GM18873 (cell line): Measurements from ENCODE around the gene RASSF4.
A peak's percentile ranks its signal among the peaks of the same experiment; 100 is the strongest.

Experiments
- ATAC-seq: cut with Tn5 transposase; IDR thresholded peaks from one replicate; pipeline ENCODE4 v1.9.1; 2021; ENCODE audit warnings: mild to moderate bottlenecking, moderate library complexity, moderate number of reproducible peaks; ENCODE audit not compliant: unreplicated experiment, low FRiP score

Gene RASSF4

GRCh38 chr10:44974082-44974627 lies 14.6 kb downstream of the RASSF4 start:
- no peak for ATAC-seq

GRCh38 chr10:44974628-44975430 lies 15.2 kb downstream of the RASSF4 start:
- peak; percentile 58 for ATAC-seq

GRCh38 chr10:44975431-44976331 lies 16.1 kb downstream of the RASSF4 start:
- ATAC-seq: no peak

GRCh38 chr10:44976352-44977198 lies 17.0 kb downstream of the RASSF4 start:
- no peak for ATAC-seq

GRCh38 chr10:44977287-44978212 lies 17.9 kb downstream of the RASSF4 start:
- ATAC-seq: no peak

GRCh38 chr10:44978213-44978569 lies 18.6 kb downstream of the RASSF4 start:
- no peak for ATAC-seq

GRCh38 chr10:44978570-44979280 lies 19.1 kb downstream of the RASSF4 start, which contains the start of gene DEPP1:
TSS of gene DEPP1 (minus strand) at chr10:44978809. CDS start at chr10:44978030, 779 bp downstream.
- no peak for ATAC-seq

- ATAC-seq: no peak
These were observed 19.9 kb downstream of the RASSF4 start for GRCh38 chr10:44979281-44980191.

- ATAC-seq: no peak
These were observed 20.9 kb downstream of the RASSF4 start for GRCh38 chr10:44980309-44981171.

GRCh38 chr10:44981172-44982113 lies 21.8 kb downstream of the RASSF4 start:
- peak; percentile 60 for ATAC-seq

- no peak for ATAC-seq
These were observed 22.5 kb downstream of the RASSF4 start for GRCh38 chr10:44982114-44982460.

- no peak for ATAC-seq
These were observed 22.9 kb downstream of the RASSF4 start for GRCh38 chr10:44982496-44982895.

GRCh38 chr10:44983066-44983894 lies 23.7 kb downstream of the RASSF4 start:
- ATAC-seq: no peak

- no peak for ATAC-seq
These were observed 24.3 kb downstream of the RASSF4 start for GRCh38 chr10:44983895-44984278.

- no peak for ATAC-seq
These were observed 25.1 kb downstream of the RASSF4 start for GRCh38 chr10:44984671-44985101.
